GM20000 (cell line): ENCODE measurements around the gene DPF3.

Source experiments
- DNase-seq: peaks from one replicate; pipeline ENCODE4 v3.0.0; 2012; ENCODE audit warnings: low spot score
- TF ChIP-seq, protein P1 (sequence below): IDR thresholded peaks from 2 replicates; pipeline ENCODE4 v1.5.1; 2012; ENCODE audit warnings: mild to moderate bottlenecking, control low read depth; ENCODE audit errors: extremely low read depth, missing control alignments

DPF3 gene

DNA sequence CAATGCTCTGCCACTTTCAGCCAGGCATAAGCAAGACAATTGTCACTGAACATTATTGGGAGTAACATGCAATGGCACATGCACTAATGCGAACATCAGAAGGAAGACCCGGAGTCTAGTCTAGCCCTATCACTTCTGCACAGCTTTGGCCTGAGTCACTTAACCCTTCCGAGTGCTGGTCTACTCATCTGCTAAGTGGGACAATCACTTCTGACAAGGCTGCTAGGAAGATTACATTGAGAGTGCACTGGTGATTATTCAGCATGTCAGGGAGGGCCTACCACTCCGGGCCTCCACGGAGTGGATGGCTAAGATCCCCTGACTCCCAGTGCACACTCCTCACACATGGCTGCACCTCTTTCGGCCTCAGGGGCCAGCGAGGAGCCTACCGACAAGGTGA is 240.9 kb downstream of the DPF3 start:
- DNase-seq: no peak
- TF ChIP-seq, protein P1, sequence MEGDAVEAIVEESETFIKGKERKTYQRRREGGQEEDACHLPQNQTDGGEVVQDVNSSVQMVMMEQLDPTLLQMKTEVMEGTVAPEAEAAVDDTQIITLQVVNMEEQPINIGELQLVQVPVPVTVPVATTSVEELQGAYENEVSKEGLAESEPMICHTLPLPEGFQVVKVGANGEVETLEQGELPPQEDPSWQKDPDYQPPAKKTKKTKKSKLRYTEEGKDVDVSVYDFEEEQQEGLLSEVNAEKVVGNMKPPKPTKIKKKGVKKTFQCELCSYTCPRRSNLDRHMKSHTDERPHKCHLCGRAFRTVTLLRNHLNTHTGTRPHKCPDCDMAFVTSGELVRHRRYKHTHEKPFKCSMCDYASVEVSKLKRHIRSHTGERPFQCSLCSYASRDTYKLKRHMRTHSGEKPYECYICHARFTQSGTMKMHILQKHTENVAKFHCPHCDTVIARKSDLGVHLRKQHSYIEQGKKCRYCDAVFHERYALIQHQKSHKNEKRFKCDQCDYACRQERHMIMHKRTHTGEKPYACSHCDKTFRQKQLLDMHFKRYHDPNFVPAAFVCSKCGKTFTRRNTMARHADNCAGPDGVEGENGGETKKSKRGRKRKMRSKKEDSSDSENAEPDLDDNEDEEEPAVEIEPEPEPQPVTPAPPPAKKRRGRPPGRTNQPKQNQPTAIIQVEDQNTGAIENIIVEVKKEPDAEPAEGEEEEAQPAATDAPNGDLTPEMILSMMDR: no peak

DNA sequence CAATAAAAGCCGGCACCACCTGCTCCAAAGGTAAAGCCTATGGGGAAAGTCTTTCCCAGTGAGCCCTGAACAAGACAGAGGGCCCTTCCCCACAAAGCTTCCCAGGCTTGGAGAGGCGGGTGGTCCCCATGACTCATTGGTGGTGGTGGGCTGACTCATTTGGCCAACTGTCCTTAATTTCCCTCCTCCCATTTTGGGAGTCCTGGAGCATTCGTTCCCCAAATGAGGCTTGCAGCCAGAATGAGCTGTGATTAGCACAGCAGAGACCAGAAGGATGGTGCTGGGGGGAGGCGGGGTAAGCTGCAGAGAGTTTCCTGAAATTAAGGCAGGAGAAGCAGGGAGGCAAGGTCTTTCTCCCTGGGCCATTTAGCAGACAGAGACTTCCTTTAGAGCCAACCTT is 241.7 kb downstream of the DPF3 start:
- no peak for DNase-seq
- TF ChIP-seq, protein P1: no peak

DNA sequence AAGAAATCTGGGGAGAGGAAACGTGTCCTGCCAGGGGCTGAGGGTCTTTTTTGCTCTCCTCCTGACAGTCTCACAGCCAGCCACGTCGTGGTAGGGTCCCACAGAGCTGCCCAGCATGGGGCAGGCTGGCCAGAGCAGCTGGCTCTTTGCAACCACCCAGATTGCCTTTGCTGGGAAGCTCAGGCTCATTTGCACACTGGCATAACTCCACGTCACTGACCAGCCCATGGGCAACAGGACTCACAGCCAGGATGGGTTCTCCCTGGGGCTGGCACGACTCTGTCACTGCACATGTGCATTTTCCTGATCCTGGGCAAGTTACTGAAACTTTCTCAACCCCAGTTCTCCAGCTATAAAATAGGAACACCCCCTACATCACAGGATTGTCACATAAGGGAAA is 242.2 kb downstream of the DPF3 start:
- TF ChIP-seq, protein P1: no peak
- DNase-seq: no peak

DNA sequence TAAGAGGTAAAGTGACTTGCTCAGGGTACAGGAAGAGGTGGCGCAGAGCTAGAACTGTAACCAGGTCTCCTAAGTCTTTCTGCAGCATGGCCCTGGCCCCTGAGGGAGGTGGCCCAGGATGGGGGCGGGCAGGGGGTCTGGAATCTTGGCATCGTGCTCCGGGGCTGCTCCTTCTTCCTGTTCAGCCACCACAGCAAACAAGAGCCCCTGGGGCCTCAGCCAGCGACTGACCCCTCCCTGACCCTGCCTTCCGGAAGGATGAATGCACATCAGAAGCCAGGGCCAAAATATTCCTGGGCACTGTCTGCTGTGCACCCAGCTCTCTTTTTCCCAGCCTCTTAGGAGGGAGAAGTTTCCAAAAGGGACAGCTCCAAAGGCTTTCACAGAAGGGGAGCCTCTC is 242.8 kb downstream of the DPF3 start:
- no peak for DNase-seq
- TF ChIP-seq, protein P1: no peak

DNA sequence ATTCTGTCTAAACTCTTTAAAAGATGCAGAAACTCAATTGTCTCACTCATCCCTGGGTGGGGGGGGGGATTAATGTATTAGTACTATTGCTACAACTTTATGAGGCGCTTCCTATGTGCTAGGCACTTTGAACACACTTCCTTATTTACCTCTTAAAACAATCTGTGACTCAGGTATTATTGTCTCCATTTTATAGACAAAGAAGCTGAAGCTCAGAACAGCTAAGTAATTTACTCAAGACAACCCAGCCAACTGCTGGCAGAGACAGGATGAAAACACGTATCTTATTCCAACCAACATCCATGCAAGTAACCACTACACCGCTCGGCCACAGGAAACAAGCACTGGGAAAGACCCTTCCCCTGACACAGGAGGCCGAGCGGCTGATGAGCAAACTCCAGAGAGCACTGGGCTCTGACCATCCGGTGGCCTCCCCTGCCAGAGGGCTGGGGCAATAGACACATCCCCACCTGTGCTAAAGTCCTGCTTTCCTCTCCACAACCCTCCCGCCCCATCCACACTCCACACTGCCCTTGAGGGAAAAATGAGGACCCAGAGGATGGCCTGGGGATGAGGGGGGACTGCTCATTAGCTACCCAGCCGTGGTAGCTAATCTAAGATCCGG is 244.2 kb downstream of the DPF3 start:
- DNase-seq: no peak
- TF ChIP-seq, protein P1: no peak

DNA sequence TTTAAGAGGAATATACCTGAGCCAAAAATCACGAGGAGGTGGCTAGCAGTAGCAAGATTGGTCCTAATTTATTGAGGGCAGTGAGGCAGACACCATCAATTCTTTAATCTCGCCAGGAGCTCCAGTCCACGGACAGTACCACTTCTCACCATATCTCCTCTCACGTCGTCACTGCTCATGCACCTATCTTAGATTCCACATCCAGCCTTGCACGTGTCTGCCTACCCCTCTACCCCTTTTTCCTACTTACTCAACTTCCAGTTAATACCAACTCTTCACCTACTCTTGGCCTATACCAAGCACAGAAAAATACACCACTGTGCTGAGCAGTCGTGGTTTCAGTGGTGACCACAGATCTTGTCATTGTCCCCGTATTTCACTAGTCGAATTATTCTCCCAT is 246.1 kb downstream of the DPF3 start:
- TF ChIP-seq, protein P1: no peak

DNA sequence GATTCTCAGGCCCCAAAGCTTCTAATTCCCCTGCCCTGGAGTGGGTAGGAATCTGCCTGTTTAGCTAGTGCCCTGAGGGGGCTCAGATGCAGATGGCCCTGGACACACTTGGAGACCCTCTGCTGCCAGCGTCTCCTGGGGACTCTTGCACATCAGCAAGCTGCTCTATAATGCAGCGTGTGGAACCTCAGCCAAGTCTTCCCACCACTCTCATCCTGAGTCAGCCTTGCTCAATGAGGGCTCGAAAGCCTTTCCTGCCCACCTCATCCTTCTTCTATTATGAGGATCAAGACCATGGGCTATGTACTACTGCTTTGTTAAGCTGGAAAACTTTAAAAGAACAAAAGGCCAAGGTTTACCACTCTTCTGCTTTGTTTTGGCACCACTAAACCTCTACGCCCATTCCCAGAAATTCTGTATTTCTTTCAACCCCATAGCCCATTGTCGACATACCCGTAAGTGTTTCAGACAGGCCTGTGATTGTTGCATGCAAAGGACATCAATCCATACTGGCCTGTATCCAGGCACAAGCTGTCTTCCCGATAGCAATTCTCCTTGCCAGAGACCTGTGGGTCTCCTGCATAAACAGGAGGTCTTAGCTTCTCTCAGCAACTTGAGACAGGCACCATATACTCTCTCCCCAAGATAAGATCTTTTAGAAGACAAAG is 246.9 kb downstream of the DPF3 start:
- TF ChIP-seq, protein P1: no peak
- no peak for DNase-seq

More for the DNA sequence above, 246.1 kb downstream of the DPF3 start:
- no peak for DNase-seq
